Activated CD4-positive, alpha-beta T cell treated with anti-CD3 and anti-CD28 coated beads, Interleukin-2, Interleukin-4, amounts not matched to agents 100 ng/mL and 50 ng/mL, durations not matched to agents 16 hours and 8 hours (primary cell): ENCODE results near the gene STEAP1B.
"Not testable (repeated sequence)": the region's sequence is repeated elsewhere in the genome, so short reads cannot be mapped to it uniquely, and the experiment has no call there.

Experiments used
- DNase-seq: peaks from one replicate; pipeline ENCODE4 v3.0.0-alpha.2; 2020; ENCODE audit warnings: low spot score

STEAP1B gene

GRCh38 chr7:22496912-22497311 lies 3.1 kb downstream of the STEAP1B start:
- DNase-seq, result not testable (repeated sequence)

DNA sequence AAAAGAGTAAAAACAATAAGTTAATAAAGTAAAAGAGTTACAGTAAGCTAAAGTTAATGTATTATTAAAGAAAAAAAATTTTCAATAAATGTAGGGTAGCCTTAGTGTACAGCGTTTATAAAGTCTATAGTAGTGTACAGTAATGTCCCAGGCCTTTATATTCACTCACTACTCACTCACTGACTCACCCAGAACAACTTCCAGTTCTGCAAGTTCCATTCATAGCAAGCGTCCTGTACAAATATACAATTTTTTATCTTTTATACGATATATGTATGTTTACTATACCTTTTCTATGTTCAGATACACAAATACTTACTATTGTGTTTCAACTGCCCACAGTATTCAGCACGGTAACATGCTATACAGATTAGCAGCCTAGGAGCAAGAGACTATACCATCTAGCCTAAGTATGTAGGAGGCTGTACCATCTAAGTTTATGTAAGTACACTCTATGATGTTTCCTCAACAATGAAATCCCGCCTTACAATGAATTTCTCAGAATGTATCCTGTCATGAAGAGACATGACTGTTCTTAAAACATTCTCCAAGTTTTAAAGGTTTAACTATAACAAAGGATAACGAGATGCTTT lies 3.6 kb downstream of the STEAP1B start:
- not testable (repeated sequence) for DNase-seq

GRCh38 chr7:22493160-22493925 lies 6.6 kb downstream of the STEAP1B start:
- not testable (repeated sequence) for DNase-seq

GRCh38 chr7:22488643-22489462 lies 11.1 kb downstream of the STEAP1B start:
- DNase-seq, result peak; percentile 72

DNA sequence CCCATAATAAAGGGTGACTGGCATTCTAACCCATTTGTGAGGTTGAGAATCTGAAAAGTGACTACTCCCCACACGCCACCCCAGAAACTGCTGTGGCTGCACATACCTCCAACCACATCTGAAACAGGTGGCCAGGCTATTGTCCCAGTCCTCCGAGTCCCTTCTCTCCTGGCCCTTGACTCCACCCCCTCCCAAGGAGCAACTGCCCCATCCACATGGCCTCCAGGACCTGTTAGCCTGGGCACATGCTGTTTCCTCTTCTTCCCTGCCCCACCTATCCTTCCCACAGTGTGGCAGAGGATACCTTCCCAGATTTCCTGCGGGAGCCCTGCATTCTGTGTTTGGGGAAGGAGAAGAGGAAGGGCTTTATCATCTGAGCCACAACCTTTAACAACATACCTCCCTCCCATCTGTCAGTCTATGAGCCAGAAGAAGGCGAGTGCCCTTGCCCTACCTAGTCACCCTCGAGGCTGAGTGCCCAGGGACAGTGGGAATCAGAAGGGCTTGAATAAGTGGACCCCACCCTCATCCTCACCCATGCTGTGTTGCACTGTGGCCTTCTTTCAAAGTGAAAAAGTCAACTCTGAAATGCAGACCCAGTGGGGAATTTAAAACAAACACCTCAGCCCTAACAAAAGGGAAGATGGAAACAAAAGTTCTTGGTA lies 11.9 kb downstream of the STEAP1B start:
- no peak for DNase-seq

DNA sequence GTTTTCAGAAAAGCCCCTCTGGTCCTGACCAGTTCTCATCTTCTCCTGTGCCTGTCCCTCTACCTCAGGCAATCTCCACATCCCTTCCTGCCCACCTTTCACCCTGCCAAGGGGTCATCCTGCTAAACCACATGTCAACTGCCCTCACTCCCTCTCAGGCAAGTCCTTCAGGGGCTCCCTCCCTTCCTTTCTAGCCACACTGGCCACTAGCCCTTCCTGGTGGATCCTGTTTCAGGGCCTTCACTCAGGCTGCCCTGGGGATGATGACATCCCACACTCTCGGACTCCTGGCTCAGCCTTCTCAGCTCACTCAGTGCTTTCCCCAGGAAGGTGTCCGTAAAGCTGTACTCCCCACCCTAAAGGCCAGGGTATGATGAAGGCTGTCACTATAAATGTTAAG lies 13.4 kb downstream of the STEAP1B start:
- no peak for DNase-seq

DNA sequence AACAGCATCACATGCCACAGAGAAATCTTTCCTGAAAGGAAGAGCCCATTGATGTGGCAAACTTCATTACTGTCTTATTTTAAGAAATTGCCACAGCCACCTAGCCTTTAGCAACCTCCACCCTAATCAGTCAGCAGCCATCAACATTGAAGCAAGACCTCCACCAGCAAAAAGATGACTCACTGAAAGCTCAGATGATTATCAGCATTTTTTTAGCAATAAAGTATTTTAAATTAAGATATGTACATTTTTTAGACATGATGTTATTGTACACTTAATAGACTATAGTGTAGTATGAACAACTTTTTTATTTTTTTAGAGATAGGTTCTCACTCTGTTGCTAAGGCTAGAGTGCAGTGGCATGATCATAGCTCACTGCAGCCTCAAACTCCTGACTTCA lies 14.8 kb downstream of the STEAP1B start:
- DNase-seq, result no peak

DNA sequence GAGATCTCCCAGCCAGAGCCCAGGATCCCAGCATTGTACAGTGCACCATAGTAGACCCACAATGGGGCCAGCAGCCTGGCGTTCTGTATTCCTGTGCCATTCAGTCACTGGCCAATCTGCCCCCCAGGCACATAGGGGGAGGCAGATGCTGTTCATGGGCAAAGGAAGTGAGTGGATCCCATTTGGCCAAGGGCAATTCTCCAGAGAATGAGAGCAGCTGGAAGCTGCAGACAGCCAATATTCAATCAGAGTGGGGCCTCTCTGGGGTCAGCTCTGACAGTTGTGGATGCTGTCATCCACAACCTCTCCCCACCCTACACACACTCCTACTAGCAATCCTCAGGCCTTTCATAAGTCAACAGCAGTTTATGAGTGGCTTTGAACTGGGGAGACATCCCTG lies 17.5 kb downstream of the STEAP1B start:
- no peak for DNase-seq

DNA sequence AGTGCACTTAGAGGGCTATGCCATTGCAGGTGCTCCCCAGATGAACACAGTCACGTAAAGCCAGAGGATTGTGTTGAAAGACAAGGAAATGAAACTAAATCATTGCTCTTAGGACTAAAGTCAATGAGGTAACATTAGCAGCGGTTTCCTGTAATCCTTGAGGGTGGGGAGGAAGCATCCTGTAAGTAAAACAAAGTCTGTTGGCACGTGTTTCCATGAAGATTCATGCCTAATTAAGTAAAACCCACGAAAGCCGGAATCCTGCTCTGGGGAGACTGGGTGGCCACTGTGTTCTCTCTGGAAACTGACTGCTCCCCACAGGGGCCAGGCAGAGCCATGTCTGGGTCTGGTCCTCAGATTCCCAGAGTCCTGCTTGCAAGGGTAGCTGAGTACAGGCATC lies 18.3 kb downstream of the STEAP1B start:
- DNase-seq, result no peak

- DNase-seq, result no peak
Observed at GRCh38 chr7:22480523-22481075, 19.4 kb downstream of the STEAP1B start.

GRCh38 chr7:22477876-22478450 lies 22.0 kb downstream of the STEAP1B start:
- no peak for DNase-seq

- DNase-seq, result no peak
Observed at GRCh38 chr7:22477262-22477661, 22.7 kb downstream of the STEAP1B start.

DNA sequence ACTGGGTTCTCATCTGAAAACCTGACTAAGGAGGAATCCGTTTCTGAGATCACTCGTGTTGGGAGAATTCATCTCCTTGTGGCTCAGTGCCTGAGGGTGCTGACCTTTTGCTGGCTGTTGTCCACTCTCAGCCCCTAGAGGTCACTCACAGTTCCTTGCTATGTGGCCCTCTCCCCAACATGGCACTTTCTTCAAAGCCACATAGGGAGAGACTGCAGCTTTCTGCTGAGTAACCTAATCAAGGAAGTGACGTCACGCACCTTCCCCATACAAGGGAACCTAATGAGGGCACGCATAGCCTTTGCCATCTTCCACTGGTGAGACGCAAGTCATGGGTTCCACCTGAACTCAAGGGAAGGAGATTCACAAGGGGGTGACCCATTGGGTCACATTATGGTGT lies 23.2 kb downstream of the STEAP1B start:
- DNase-seq, result no peak

- no peak for DNase-seq
Observed at GRCh38 chr7:22474645-22475044, 25.3 kb downstream of the STEAP1B start.

DNA sequence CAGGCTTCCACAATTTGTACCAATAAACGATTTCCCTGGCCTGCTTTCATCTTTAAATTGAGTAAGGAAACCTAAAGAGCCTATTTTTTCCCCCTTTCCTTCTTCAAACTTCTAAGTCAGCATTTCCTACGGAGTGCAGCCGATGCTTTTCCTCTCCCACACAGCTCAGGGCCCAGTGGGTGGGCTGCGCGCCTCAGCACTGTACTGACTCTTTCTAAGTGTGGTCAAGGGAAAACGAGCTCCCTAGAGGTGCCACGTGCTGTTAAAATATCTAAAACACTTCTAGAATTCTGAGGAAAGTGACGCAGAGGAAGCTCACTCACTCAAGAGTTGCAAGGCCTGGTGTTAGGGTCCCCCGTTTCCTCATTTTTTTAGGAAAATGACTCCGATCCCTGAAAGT lies 29.0 kb downstream of the STEAP1B start:
- DNase-seq, result no peak

DNA sequence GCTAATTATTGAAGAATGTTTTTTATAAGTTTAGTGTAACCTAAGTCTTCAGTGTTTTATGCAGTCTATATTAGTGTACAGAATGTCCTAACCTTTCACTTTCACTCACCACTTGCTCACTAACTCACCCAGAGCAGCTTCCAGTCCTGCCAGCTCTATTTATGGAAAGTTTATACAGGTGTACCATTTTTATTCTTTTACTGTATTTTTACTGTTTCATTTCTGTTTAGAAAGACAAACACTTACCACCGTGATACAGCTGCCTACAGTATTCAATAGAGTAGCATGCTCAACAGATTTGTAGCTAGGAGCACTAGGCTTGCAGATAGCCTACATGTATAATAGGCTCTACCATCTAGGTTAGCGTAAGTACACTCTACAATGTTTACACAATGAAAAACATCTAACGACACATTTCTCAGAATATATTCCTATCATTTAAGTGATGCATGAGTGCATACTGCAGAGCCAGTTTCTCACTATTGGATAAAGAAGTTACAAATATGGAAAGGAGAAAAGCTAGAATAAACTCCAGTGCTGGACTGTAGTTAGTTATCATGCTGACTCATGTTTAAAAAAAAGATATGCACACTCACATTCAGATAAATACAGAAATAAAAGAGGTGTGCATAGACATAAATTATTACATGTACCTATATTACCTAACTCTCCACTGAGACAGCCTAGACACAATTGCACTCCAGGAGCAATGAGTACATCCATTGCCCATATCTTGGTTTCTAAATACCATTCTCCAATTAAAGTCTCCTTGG lies 30.4 kb downstream of the STEAP1B start:
- DNase-seq, result no peak

- no peak for DNase-seq
Observed at GRCh38 chr7:22468609-22469008, 31.4 kb downstream of the STEAP1B start.

GRCh38 chr7:22464299-22464698 lies 35.7 kb downstream of the STEAP1B start:
- no peak for DNase-seq

GRCh38 chr7:22460363-22460988 lies 39.5 kb downstream of the STEAP1B start:
- DNase-seq, result no peak

GRCh38 chr7:22457471-22457870 lies 42.5 kb downstream of the STEAP1B start:
- no peak for DNase-seq

GRCh38 chr7:22454446-22454845 lies 45.5 kb downstream of the STEAP1B start:
- DNase-seq, result no peak
